MM.1S (cell line): ENCODE data around the gene GSAP.

Experiments
- CTCF ChIP-seq: fragments of 300-600 bp; sonication (generic); IDR thresholded peaks from 2 replicates; pipeline ENCODE4 v1.5.1; 2016; ENCODE audit warnings: antibody characterized with exemption, low read length, mixed read lengths
- EZH2 ChIP-seq: fragments of 300-600 bp; sonication (generic); optimal IDR thresholded peaks from 2 replicates; pipeline ENCODE3; 2017; ENCODE audit warnings: low read depth, mild to moderate bottlenecking, antibody characterized with exemption, low read length, mixed read lengths
- EZH2phosphoT487 ChIP-seq: fragments of 300-600 bp; sonication (generic); IDR thresholded peaks from 2 replicates; pipeline ENCODE4 v1.6.1; 2018; ENCODE audit warnings: antibody characterized with exemption, low read length

- TF ChIP-seq CTCF (no peak), EZH2phosphoT487 (no peak), EZH2 (no peak)
Observed at GRCh38 chr7:77461246-77461645, 45.1 kb upstream of the GSAP start.
